ENCODE results near the gene CALHM5. TPM values are rescaled to one million over a fixed set of nuclear protein-coding genes. Genes with fewer than 3 reads are reported as not detected.

The CALHM5 gene
- total RNA-seq, 1 experiment from 2014 or later, result not detected

DNA sequence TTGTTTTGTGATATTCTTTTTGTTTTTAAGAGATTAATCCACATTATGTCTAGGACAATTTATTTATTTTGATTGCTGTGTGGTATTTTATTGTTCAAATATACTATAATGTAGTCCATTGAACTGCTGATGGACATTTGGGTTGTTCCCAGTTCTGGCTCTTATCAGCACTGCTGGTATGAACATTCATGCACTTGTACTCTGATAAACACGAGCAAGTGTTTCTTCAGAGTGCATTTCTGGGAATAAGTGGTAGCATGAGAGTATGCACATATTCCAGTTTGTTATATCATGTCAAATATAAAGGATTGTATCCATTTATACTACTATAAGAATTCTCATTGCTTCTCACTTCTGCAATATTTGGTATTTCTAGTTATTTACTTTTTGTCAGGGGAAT lies 43.1 kb upstream of the CALHM5 start:
- DNase-seq (ENCODE audit: low read depth, low spot score), result no peak
- Histone ChIP-seq H3K27me3 (ENCODE audit: control insufficient read depth, insufficient read depth, low read length) (peaks cover 31% of the 10 kb centered on the region), H3K4me3 (ENCODE audit: low read depth in 2 of 2, low read length in 2 of 2) (no peak overlapping the region), H3K4me1 (ENCODE audit: control insufficient read depth, insufficient read depth, low read length) (no peaks in the 10 kb centered on the region), H3K36me3 (ENCODE audit: control insufficient read depth, insufficient read depth, low read length) (no peaks in the 10 kb centered on the region), H3K27ac (ENCODE audit: low read length) (no peak overlapping the region), H3K9me3 (ENCODE audit: control insufficient read depth, insufficient read depth, low read depth, low read length) (no peaks in the 10 kb centered on the region)
- CTCF ChIA-PET, result no interaction called here
- no peak for ATAC-seq
- no TSS peak for BruUV-seq (replicated peaks)
- in situ Hi-C loops (cut with HindIII; ENCODE audit: low pct_unique_long_range_greater_than_20kb, low sequenced_read_pairs), result no loop called here
- TF ChIP-seq, protein P1, sequence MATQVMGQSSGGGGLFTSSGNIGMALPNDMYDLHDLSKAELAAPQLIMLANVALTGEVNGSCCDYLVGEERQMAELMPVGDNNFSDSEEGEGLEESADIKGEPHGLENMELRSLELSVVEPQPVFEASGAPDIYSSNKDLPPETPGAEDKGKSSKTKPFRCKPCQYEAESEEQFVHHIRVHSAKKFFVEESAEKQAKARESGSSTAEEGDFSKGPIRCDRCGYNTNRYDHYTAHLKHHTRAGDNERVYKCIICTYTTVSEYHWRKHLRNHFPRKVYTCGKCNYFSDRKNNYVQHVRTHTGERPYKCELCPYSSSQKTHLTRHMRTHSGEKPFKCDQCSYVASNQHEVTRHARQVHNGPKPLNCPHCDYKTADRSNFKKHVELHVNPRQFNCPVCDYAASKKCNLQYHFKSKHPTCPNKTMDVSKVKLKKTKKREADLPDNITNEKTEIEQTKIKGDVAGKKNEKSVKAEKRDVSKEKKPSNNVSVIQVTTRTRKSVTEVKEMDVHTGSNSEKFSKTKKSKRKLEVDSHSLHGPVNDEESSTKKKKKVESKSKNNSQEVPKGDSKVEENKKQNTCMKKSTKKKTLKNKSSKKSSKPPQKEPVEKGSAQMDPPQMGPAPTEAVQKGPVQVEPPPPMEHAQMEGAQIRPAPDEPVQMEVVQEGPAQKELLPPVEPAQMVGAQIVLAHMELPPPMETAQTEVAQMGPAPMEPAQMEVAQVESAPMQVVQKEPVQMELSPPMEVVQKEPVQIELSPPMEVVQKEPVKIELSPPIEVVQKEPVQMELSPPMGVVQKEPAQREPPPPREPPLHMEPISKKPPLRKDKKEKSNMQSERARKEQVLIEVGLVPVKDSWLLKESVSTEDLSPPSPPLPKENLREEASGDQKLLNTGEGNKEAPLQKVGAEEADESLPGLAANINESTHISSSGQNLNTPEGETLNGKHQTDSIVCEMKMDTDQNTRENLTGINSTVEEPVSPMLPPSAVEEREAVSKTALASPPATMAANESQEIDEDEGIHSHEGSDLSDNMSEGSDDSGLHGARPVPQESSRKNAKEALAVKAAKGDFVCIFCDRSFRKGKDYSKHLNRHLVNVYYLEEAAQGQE (IDR thresholded peaks at IDR 0.05; ENCODE audit: insufficient read depth in 1 of 2, low read depth in 2 of 2, low read length in 1 of 2), result no peak
- no peak for TF ChIP-seq SIN3A (IDR thresholded peaks at IDR 0.05; ENCODE audit: borderline replicate concordance, insufficient read depth, low read depth, low read length)
- TF ChIP-seq, protein P2, sequence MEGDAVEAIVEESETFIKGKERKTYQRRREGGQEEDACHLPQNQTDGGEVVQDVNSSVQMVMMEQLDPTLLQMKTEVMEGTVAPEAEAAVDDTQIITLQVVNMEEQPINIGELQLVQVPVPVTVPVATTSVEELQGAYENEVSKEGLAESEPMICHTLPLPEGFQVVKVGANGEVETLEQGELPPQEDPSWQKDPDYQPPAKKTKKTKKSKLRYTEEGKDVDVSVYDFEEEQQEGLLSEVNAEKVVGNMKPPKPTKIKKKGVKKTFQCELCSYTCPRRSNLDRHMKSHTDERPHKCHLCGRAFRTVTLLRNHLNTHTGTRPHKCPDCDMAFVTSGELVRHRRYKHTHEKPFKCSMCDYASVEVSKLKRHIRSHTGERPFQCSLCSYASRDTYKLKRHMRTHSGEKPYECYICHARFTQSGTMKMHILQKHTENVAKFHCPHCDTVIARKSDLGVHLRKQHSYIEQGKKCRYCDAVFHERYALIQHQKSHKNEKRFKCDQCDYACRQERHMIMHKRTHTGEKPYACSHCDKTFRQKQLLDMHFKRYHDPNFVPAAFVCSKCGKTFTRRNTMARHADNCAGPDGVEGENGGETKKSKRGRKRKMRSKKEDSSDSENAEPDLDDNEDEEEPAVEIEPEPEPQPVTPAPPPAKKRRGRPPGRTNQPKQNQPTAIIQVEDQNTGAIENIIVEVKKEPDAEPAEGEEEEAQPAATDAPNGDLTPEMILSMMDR (IDR thresholded peaks at IDR 0.05), result no peak
- intact Hi-C loops (cut with micrococcal nuclease; ENCODE audit: unreplicated experiment), result no loop called here
- POLR2A ChIA-PET, result no interaction called here

DNA sequence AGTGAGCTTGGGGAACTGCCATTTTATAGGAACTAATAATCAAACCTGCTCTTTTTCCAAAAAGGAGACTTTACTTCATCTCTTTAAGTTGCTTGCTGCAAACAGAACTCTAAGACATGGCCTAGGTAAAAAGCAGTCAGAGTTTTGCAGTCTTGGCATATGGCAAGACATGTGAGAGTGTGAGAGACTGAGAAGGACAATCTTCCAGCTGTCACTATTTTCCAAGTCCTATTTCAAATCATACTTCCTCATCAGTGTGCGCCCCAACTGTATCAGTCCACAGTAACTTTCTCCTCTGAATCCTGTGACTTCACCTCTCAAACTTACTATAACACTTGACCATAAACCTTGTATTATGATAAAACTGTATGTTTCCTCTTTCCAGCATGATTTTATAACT lies 39.9 kb upstream of the CALHM5 start:
- H3K36me3 ChIP-seq (ENCODE audit: control insufficient read depth, insufficient read depth, low read length), result no peaks in the 10 kb centered on the region
- no peaks in the 10 kb centered on the region for H3K4me1 ChIP-seq (ENCODE audit: control insufficient read depth, insufficient read depth, low read length)
- no TSS peak for BruUV-seq (replicated peaks)
- intact Hi-C loops (cut with micrococcal nuclease; ENCODE audit: unreplicated experiment) (no loop called here), in situ Hi-C loops (cut with HindIII; ENCODE audit: low pct_unique_long_range_greater_than_20kb, low sequenced_read_pairs) (no loop called here)
- CTCF ChIA-PET, result no interaction called here
- H3K9me3 ChIP-seq (ENCODE audit: control insufficient read depth, insufficient read depth, low read depth, low read length), result no peaks in the 10 kb centered on the region
- no peak for TF ChIP-seq POLR2AphosphoS5 (IDR thresholded peaks at IDR 0.05; ENCODE audit: low read depth, low read length)
- TF ChIP-seq SIN3A (IDR thresholded peaks at IDR 0.05; ENCODE audit: borderline replicate concordance, insufficient read depth, low read depth, low read length), result no peak
- TF ChIP-seq, protein P2 (IDR thresholded peaks at IDR 0.05), result no peak
- no peak for TF ChIP-seq TCF7L2 (IDR thresholded peaks at IDR 0.05; ENCODE audit: low read depth, low read length)
- H3K27me3 ChIP-seq (ENCODE audit: control insufficient read depth, insufficient read depth, low read length), result peaks cover 20% of the 10 kb centered on the region
- POLR2A ChIA-PET, result interaction anchor here (0.6 kb wide), 1 partner anchor 20 kb away, joined by 3 read pairs; no protein-coding TSS in a partner anchor
- H3K4me3 ChIP-seq (ENCODE audit: low read depth in 2 of 2, low read length in 2 of 2), result no peak overlapping the region
- no peak overlapping the region for H3K27ac ChIP-seq (ENCODE audit: low read length)
- DNase-seq (ENCODE audit: low read depth, low spot score) (no peak), ATAC-seq (no peak)

All from Panc1 (cell line).